CD4-positive, alpha-beta memory T cell (primary cell): ENCODE results near the gene SERP1. TPM values are rescaled to one million over a fixed set of nuclear protein-coding genes. Genes with fewer than 3 reads are reported as not detected.

ENCODE experiments used
- CTCF ChIA-PET: fragments of 350-600 bp; sonication (Branson Sonifier 250); formaldehyde crosslinking; loops from one replicate; lab custom pipeline; 2021; ENCODE audit warnings: inconsistent platforms; ENCODE audit not compliant: partially characterized antibody; lab: Charles Lee
- POLR2A ChIA-PET: fragments of 350-600 bp; sonication (Branson Sonifier 250); formaldehyde crosslinking; loops from one replicate; lab custom pipeline; 2021; ENCODE audit not compliant: partially characterized antibody; lab: Charles Lee
- DNase-seq, 5 donors: peaks; one replicate each; pipeline versions ENCODE4 v3.0.0 to v3.0.0-alpha.2; 2020 to 2022; ENCODE audit warnings: mixed read lengths in 1 of 5
- H3K27ac ChIP-seq: one replicate; pipeline ENCODE4 v1.7.0; 2013; ENCODE audit warnings: low read depth, low read length
- H3K27me3 ChIP-seq: 2 replicates; pipeline ENCODE4 v1.7.0; 2013; ENCODE audit warnings: mild to moderate bottlenecking, low read length, moderate library complexity; ENCODE audit not compliant: insufficient read depth
- H3K36me3 ChIP-seq: 2 replicates; pipeline ENCODE4 v1.7.0; 2013; ENCODE audit warnings: mild to moderate bottlenecking, low read length, moderate library complexity; ENCODE audit not compliant: insufficient read depth
- H3K4me1 ChIP-seq: 2 replicates; pipeline ENCODE4 v1.7.0; 2013; ENCODE audit warnings: mild to moderate bottlenecking, low read length, moderate library complexity; ENCODE audit not compliant: insufficient read depth
- H3K4me3 ChIP-seq, 2 donors: one replicate each; pipeline ENCODE4 v1.7.0; 2013; ENCODE audit warnings: low read length in 2 of 2, mild to moderate bottlenecking in 1 of 2
- H3K9me3 ChIP-seq, 2 donors: one replicate each; pipeline ENCODE4 v1.7.0; 2013; ENCODE audit warnings: low read length in 2 of 2, control low read depth in 1 of 2; ENCODE audit not compliant: control insufficient read depth in 1 of 2
- H3K27ac Mint-ChIP-seq, 7 donors: one replicate each; pipeline ENCODE4 v1.8.0; 2020 to 2021; ENCODE audit warnings: mixed read lengths in 7 of 7, mild to moderate bottlenecking in 6 of 7, inconsistent platforms in 3 of 7, moderate library complexity in 3 of 7
- H3K27me3 Mint-ChIP-seq, 2 donors: one replicate each; pipeline ENCODE4 v1.8.0; 2020 to 2021; ENCODE audit warnings: mixed read lengths in 2 of 2
- H3K36me3 Mint-ChIP-seq, 2 donors: one replicate each; pipeline ENCODE4 v1.8.0; 2020 to 2021; ENCODE audit warnings: mixed read lengths in 2 of 2, inconsistent platforms in 1 of 2, mild to moderate bottlenecking in 1 of 2
- H3K4me1 Mint-ChIP-seq, 4 donors: one replicate each; pipeline ENCODE4 v1.8.0; 2020 to 2021; ENCODE audit warnings: mixed read lengths in 4 of 4, mild to moderate bottlenecking in 1 of 4
- H3K4me3 Mint-ChIP-seq, 8 donors: one replicate each; pipeline ENCODE4 v1.8.0; 2020 to 2021; ENCODE audit warnings: mixed read lengths in 8 of 8, mild to moderate bottlenecking in 7 of 8, moderate library complexity in 6 of 8, inconsistent platforms in 3 of 8
- H3K9me3 Mint-ChIP-seq, 8 donors: one replicate each; pipeline ENCODE4 v1.8.0; 2020 to 2021; ENCODE audit warnings: mixed read lengths in 8 of 8, mild to moderate bottlenecking in 5 of 8, inconsistent platforms in 3 of 8, moderate library complexity in 1 of 8
- intact Hi-C: fragments of 100-400 bp; cut with micrococcal nuclease; formaldehyde crosslinking; loops from one replicate; pipeline ENCODE4 v1.15.1; 2023
- polyA plus RNA-seq, 2 donors: library from polyadenylated mRNA; unstranded; fragments of 300-500 nt; fragmentation: Illumina TruSeq; gene quantifications; one replicate each; pipeline ENCODE4 v1.2.3, GENCODE V29; 2021
- total RNA-seq, 2 experiments: library from RNA; stranded (reverse); gene quantifications; one replicate each; pipeline ENCODE4 v1.2.3, GENCODE V29; 2021

The SERP1 gene
- total and polyA plus RNA-seq, 4 experiments from 2014 or later: 107 to 129 (median 125) TPM

GRCh38 chr3:150527464-150528255, 18.6 kb downstream of the SERP1 start:
- Histone ChIP-seq H3K9me3 (no peaks in the 10 kb centered on the region), H3K27me3 (no peaks in the 10 kb centered on the region), H3K4me1 (no peaks in the 10 kb centered on the region), H3K4me3 (no peak overlapping the region), H3K27ac (no peak overlapping the region), H3K36me3 (no peaks in the 10 kb centered on the region)
- H3K36me3 Mint-ChIP-seq: no peaks in the 10 kb centered on the region
- H3K9me3 Mint-ChIP-seq: no peaks in the 10 kb centered on the region
- CTCF ChIA-PET: interaction anchor here (0.9 to 2.0 kb wide), 10 partner anchors 8 to 623 kb away, joined by 3 to 6 read pairs (median 4); no protein-coding TSS in a partner anchor
- peaks cover 0 to 5% (median 4%) of the 10 kb centered on the region in 4 donors for H3K4me1 Mint-ChIP-seq
- no peak overlapping the region for H3K4me3 Mint-ChIP-seq
- POLR2A ChIA-PET: no interaction called here
- H3K27ac Mint-ChIP-seq: no peak overlapping the region
- no peak for DNase-seq
- H3K27me3 Mint-ChIP-seq: no peaks in the 10 kb centered on the region
- intact Hi-C loops: loop anchor here (2.0 kb wide), 1 partner anchor 619 kb away; no protein-coding TSS in a partner anchor

GRCh38 chr3:150523538-150523937, 22.8 kb downstream of the SERP1 start:
- Histone ChIP-seq H3K36me3 (no peaks in the 10 kb centered on the region), H3K4me3 (no peak overlapping the region), H3K9me3 (no peaks in the 10 kb centered on the region), H3K27me3 (no peaks in the 10 kb centered on the region), H3K4me1 (no peaks in the 10 kb centered on the region), H3K27ac (no peak overlapping the region)
- no peak overlapping the region for H3K27ac Mint-ChIP-seq
- CTCF ChIA-PET: no interaction called here
- no peak overlapping the region for H3K4me3 Mint-ChIP-seq
- no peak for DNase-seq
- H3K36me3 Mint-ChIP-seq: peaks cover 0 to 5% of the 10 kb centered on the region in 2 donors
- no peaks in the 10 kb centered on the region for H3K27me3 Mint-ChIP-seq
- POLR2A ChIA-PET: no interaction called here
- intact Hi-C loops: no loop called here
- H3K4me1 Mint-ChIP-seq: no peaks in the 10 kb centered on the region
- H3K9me3 Mint-ChIP-seq: no peaks in the 10 kb centered on the region

- Mint-ChIP-seq H3K27me3 (peaks cover 0 to 5% of the 10 kb centered on the region in 2 donors), H3K36me3 (peaks cover 0 to 5% of the 10 kb centered on the region in 2 donors), H3K27ac (no peak overlapping the region), H3K4me3 (no peak overlapping the region), H3K4me1 (no peaks in the 10 kb centered on the region), H3K9me3 (peaks cover 0 to 13% (median 6%) of the 10 kb centered on the region in 8 donors)
- no peak for DNase-seq
- intact Hi-C loops: no loop called here
- no peaks in the 10 kb centered on the region for H3K36me3 ChIP-seq
- H3K4me1 ChIP-seq: no peaks in the 10 kb centered on the region
- H3K27ac ChIP-seq: no peak overlapping the region
- no peak overlapping the region for H3K4me3 ChIP-seq
- CTCF ChIA-PET: interaction anchor here (1.2 kb wide), 1 partner anchor 112 kb away, joined by 3 read pairs; no protein-coding TSS in a partner anchor
- H3K9me3 ChIP-seq: no peaks in the 10 kb centered on the region
- no peaks in the 10 kb centered on the region for H3K27me3 ChIP-seq
- POLR2A ChIA-PET: no interaction called here
Observed at GRCh38 chr3:150521463-150521862, 24.8 kb downstream of the SERP1 start.

GRCh38 chr3:150520408-150520807, 25.9 kb downstream of the SERP1 start:
- Mint-ChIP-seq H3K36me3 (peaks cover 0 to 5% of the 10 kb centered on the region in 2 donors), H3K4me1 (no peaks in the 10 kb centered on the region), H3K27ac (no peak overlapping the region), H3K27me3 (peaks cover 2 to 8% of the 10 kb centered on the region in 2 donors), H3K9me3 (peaks cover 0 to 13% (median 6%) of the 10 kb centered on the region in 8 donors), H3K4me3 (no peak overlapping the region)
- Histone ChIP-seq H3K27me3 (no peaks in the 10 kb centered on the region), H3K4me1 (no peaks in the 10 kb centered on the region), H3K4me3 (no peak overlapping the region), H3K36me3 (no peaks in the 10 kb centered on the region), H3K9me3 (no peaks in the 10 kb centered on the region), H3K27ac (no peak overlapping the region)
- POLR2A ChIA-PET: no interaction called here
- DNase-seq: no peak
- CTCF ChIA-PET: interaction anchor here (1.9 kb wide), 1 partner anchor 8 kb away, joined by 5 read pairs; no protein-coding TSS in a partner anchor
- intact Hi-C loops: no loop called here

- no peak overlapping the region for H3K27ac ChIP-seq
- CTCF ChIA-PET: interaction anchor here (1.9 kb wide), 1 partner anchor 10 kb away, joined by 5 read pairs; no protein-coding TSS in a partner anchor
- peaks cover 0 to 13% (median 6%) of the 10 kb centered on the region in 8 donors for H3K9me3 Mint-ChIP-seq
Observed at GRCh38 chr3:150519026-150519425, 27.3 kb downstream of the SERP1 start.

GRCh38 chr3:150515210-150515609, 31.1 kb downstream of the SERP1 start:
- Mint-ChIP-seq H3K36me3 (no peaks in the 10 kb centered on the region), H3K4me3 (no peak overlapping the region), H3K9me3 (peaks cover 0 to 13% (median 6%) of the 10 kb centered on the region in 8 donors), H3K4me1 (no peaks in the 10 kb centered on the region), H3K27me3 (peaks cover 13 to 16% of the 10 kb centered on the region in 2 donors), H3K27ac (peak overlapping the region in 1 of 7 donors; percentile 5)
- H3K4me3 ChIP-seq: no peak overlapping the region
- H3K27me3 ChIP-seq: no peaks in the 10 kb centered on the region
- H3K36me3 ChIP-seq: no peaks in the 10 kb centered on the region
- intact Hi-C loops: no loop called here
- ChIA-PET POLR2A (no interaction called here), CTCF (interaction anchor here (1.0 to 1.4 kb wide), 2 partner anchors 12 to 104 kb away, joined by 3 to 4 read pairs; no protein-coding TSS in a partner anchor)
- H3K27ac ChIP-seq: no peak overlapping the region
- H3K4me1 ChIP-seq: no peaks in the 10 kb centered on the region
- DNase-seq: no peak
- H3K9me3 ChIP-seq: no peaks in the 10 kb centered on the region

More at GRCh38 chr3:150519026-150519425, 27.3 kb downstream of the SERP1 start:
- Mint-ChIP-seq H3K4me1 (no peaks in the 10 kb centered on the region), H3K36me3 (peaks cover 0 to 5% of the 10 kb centered on the region in 2 donors), H3K27me3 (peaks cover 9 to 10% of the 10 kb centered on the region in 2 donors), H3K4me3 (no peak overlapping the region), H3K27ac (no peak overlapping the region)
- H3K4me3 ChIP-seq: no peak overlapping the region
- no peaks in the 10 kb centered on the region for H3K4me1 ChIP-seq
- DNase-seq: no peak
- H3K36me3 ChIP-seq: no peaks in the 10 kb centered on the region
- no peaks in the 10 kb centered on the region for H3K27me3 ChIP-seq
- POLR2A ChIA-PET: no interaction called here
- intact Hi-C loops: no loop called here
- no peaks in the 10 kb centered on the region for H3K9me3 ChIP-seq

- POLR2A ChIA-PET: no interaction called here
Observed at GRCh38 chr3:150511122-150511821, 35.0 kb downstream of the SERP1 start.

More at GRCh38 chr3:150511122-150511821, 35.0 kb downstream of the SERP1 start:
- H3K27ac ChIP-seq: no peak overlapping the region
- no peaks in the 10 kb centered on the region for H3K27me3 ChIP-seq
- DNase-seq: no peak
- H3K4me3 Mint-ChIP-seq: no peak overlapping the region
- CTCF ChIA-PET: no interaction called here
- H3K27me3 Mint-ChIP-seq: peaks cover 18 to 21% of the 10 kb centered on the region in 2 donors
- no peaks in the 10 kb centered on the region for H3K4me1 Mint-ChIP-seq
- H3K9me3 Mint-ChIP-seq: peaks cover 0 to 15% (median 2%) of the 10 kb centered on the region in 8 donors
- no peaks in the 10 kb centered on the region for H3K36me3 Mint-ChIP-seq
- intact Hi-C loops: no loop called here
- H3K27ac Mint-ChIP-seq: no peak overlapping the region
- H3K36me3 ChIP-seq: no peaks in the 10 kb centered on the region
- H3K9me3 ChIP-seq: no peaks in the 10 kb centered on the region
- no peak overlapping the region for H3K4me3 ChIP-seq
- no peaks in the 10 kb centered on the region for H3K4me1 ChIP-seq
